GM12873 (cell line): Measurements from ENCODE around the gene PAXX.

Experiments
- CTCF ChIP-seq: IDR thresholded peaks from 2 replicates; pipeline ENCODE4 v1.5.1; 2012; ENCODE audit warnings: low read depth, mild to moderate bottlenecking, moderate library complexity, low read length, control low read depth; ENCODE audit not compliant: insufficient read depth; ENCODE audit errors: missing control alignments

Gene PAXX

GRCh38 chr9:137012694-137013570 is 20.7 kb downstream of the PAXX start:
- TF ChIP-seq CTCF: no peak

GRCh38 chr9:137013571-137013940 is 21.3 kb downstream of the PAXX start:
- TF ChIP-seq CTCF: no peak

GRCh38 chr9:137014166-137014565 is 21.9 kb downstream of the PAXX start:
- no peak for TF ChIP-seq CTCF

DNA sequence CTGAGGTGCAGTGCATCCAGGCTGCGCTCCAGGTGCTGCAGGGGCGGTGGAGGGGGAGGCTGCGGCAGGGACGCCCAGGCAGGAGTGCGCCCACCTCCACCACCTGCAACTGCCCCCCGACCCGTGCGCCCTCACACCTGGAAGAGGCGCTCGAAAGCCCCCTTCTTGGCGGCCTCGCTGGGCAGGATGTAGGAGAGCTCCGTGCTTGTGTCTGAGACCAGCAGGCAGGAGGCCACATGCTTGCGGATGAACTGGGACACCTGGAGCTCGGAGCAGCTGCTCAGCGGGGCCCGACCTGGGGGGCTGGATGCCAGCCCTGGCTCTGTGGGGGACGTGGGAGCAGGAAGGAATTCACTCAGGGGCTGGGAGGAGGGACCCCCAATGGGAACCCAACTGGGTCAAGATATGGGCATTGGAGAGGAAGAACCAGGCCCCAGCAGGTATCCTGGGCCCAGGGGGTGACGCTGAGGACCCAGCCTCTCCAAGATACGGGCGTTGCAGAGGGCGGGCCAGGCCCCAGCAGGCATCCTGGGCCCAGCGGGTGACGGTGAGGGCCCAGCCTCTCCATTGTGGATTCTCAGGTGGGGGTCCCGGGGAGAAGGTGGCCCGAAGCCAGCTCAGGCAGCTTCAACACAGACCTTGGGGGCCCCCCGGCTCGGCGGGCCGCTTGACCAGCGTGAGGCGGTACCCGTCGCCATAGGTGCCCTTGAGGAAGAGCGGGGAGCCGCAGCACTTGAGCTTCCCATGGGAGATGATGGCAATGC is 22.7 kb downstream of the PAXX start:
- no peak for TF ChIP-seq CTCF

- TF ChIP-seq CTCF: no peak
Measured at GRCh38 chr9:137015540-137015930, 23.3 kb downstream of the PAXX start.

- TF ChIP-seq CTCF: no peak
Measured at GRCh38 chr9:137015976-137016375, 23.8 kb downstream of the PAXX start.

- TF ChIP-seq CTCF: no peak
Measured at GRCh38 chr9:137016436-137016835, 24.2 kb downstream of the PAXX start.
